ENCODE measurements around the gene GTF3C1. TPM values are rescaled to one million over a fixed set of nuclear protein-coding genes. Genes with fewer than 3 reads are reported as not detected.

Gene GTF3C1
- total and polyA plus RNA-seq, 2 of the 8 experiments (the other 6 are each of a cell fraction or from before 2014, with no cell fraction given), result 89.3 to 126 TPM

- TF ChIP-seq ASH2L (IDR thresholded peaks at IDR 0.05; ENCODE audit: low read length) (no peak), GABPA (IDR thresholded peaks at IDR 0.05; ENCODE audit: borderline replicate concordance, insufficient read depth, low read length) (no peak), SP4 (IDR thresholded peaks at IDR 0.05; ENCODE audit: low read length) (no peak)
These were observed 63.4 kb downstream of the GTF3C1 start (continued) for GRCh38 chr16:27486344-27486743.
